GM18526 (cell line): ENCODE results near the gene PERP.

Experiments
- POLR2A ChIP-seq: IDR thresholded peaks from 3 replicates; pipeline ENCODE4 v1.6.1; 2011; ENCODE audit not compliant: insufficient read length; ENCODE audit errors: extremely low read depth

PERP gene

DNA sequence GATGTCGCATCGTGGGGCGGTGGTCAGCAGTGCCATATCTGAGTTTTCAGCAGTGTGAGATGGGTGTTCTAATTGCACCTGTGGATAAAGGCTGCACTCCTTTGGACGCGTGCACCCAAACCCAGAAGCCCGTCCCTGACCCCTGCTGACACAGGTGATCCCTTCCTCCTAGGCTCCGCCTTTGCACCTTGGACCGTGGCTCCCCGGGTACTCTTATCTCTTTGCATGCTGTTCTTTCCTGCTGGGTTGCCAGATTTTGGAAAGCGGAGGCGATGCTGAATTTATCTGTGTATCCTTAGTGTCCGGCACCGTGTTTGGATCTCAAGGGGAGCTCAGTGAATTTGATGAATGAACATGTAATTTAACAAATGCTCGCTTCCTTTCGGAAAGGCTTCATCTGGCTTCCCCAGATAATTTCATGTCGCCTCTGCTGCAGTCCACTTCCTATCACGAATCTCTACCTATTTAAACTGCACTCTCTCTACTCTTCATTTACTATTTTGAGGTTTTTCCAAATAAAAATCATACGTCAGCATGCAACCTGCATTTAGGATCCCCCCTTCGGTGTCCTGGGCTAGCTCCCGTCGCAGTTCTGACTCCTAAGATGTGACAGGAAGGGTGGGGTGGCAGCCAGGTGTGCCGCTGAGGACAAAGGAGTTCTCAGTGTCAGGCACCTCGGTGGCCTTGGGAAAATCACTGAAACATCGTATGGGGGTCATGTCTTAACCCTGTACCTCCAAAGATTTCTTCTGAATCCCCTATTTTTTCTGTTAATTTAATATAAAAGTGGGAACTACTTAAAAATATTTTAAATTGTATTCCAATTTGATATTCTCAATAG lies 753 bp upstream of the PERP start:
- no peak for TF ChIP-seq POLR2A

- TF ChIP-seq POLR2A: no peak
Measured at GRCh38 chr6:138106665-138107077, 548 bp downstream of the PERP start.

- TF ChIP-seq POLR2A: no peak
Measured at GRCh38 chr6:138105880-138106664, 1.1 kb downstream of the PERP start.

DNA sequence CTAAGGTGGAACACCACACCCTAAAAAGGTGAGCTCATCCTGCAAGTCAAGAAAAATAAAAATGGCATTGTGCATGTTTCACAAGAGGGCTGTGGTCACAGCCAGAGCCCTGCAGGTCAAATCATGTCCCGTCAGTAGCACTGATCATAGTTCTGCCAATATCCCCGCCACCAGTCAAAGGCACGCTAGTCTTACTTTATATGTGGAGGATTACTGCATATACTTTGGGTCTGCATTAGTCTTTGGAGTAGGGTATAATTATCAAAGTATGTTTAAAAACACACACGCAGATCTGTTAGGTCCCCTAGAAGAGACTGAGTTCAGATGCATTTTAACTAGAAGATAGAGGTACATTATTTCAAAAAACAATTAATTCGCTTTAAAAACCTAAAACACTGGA lies 1.8 kb downstream of the PERP start:
- TF ChIP-seq POLR2A: no peak

DNA sequence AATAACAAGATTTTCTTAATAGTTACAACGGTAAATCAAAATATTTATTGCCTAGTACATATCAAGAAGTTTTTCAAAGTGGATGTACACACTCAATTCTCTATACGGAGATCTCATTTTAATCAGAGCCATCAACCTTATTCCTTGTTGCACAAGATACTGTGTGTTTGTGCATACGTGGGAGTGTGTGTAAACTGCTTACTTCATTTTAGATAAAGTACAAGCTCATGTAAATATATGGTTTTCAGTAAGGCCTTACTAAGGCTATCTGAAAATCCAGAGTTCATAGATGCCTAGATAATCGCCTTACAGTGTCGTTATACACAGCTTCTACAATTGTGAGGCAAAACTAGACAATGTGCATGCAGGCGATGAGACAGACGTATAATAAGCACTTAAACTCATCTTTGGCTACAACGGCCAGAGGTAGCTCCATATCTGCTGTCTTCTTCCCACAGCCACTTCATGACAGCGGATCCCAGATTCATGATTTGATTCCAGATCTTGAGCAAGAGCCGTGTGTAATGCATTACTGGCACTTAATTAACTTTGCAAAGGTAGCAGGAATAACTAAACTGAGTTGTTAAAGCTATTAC lies 2.5 kb downstream of the PERP start:
- TF ChIP-seq POLR2A: no peak

DNA sequence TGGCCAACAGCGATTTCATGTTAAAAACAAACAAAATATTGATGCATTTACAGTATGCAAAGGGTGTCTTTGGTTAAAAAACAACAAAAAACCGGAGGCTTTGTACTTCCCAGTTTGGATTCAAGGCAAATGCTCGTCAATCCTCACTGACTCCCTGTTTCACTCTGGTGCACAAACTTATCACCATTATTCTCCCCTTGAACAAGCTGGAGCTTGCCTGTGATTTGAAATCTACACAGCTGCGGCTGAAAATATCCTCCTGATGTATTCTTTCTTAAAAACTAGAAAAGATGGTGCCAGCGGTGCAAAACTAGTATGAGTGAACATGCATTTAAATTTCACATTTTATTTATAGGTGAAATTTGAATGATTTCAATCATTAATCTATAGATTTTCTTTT lies 3.3 kb downstream of the PERP start:
- no peak for TF ChIP-seq POLR2A

DNA sequence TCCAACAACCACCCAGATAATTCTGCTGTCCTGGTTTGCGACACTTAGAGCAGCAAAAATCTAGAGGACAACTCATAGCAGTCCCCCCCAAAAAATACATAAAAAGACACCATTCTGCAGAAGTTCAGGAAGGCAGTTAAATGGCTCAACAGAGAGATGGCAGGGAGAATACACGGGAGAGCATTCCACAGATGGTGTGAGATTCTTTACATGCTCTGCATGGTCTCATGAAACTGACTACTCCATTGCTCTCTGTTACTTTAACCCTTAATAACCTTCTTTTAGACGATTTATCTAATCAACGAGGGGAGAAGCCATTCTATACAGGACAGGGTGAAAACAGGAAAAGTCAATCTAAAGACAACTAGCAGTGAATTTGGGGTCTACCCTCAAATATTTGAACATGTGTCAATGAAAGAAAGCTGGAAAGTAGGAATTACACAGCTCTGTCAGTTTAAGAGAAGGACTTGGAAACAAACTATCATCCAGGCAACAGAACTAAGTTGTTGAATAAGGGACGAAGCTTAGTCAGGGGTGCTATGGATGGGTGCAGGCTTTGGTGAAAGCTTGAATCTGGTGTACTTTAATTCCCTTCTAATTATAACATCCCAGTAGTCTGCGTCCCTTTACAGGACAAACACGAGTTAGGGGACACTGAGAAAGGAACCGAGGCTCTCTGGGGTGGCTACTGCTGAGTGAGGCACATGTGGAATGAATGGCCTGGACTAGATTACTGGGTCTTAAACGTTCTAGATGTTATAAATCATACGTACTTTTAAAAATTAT lies 5.1 kb downstream of the PERP start:
- no peak for TF ChIP-seq POLR2A

GRCh38 chr6:138099832-138100231 lies 7.4 kb downstream of the PERP start:
- no peak for TF ChIP-seq POLR2A

- no peak for TF ChIP-seq POLR2A
Measured at GRCh38 chr6:138098306-138098705, 8.9 kb downstream of the PERP start.

- TF ChIP-seq POLR2A: no peak
Measured at GRCh38 chr6:138094260-138094659, 13.0 kb downstream of the PERP start.

DNA sequence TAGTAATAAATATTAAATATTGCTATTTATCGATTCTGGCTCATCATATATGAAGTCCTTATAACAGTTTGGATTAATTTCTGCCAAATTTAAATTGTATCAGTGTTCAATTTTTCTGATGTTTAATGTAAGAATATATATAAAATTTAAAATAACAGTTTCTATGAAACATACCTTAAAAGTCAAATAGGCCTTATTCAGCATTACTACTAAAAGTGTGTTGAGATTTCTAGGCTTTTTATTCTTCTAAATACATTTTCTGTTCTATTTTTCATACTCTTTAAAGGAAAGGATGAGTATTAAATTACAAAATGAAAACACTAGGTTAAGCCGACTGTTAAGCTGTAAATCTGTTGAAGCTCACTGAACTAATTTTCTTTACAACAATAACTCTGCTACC lies 13.6 kb downstream of the PERP start:
- no peak for TF ChIP-seq POLR2A

DNA sequence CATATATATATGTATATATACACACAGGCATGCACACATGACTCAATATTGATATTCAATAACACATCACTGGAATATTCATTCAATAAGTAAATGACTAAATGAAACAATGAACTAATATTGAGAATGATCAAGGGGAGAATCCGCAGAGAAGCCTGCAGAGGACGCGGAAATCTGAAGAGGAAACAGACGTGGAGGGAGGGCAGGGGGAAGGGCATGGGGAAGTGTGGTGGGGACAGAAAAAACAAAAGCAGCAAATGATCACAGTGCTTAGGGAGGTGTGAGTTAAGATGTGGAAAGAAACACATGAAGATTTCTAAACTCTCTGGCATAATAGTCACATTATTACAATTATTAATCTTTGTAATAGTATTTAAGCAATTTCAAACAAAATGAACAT lies 14.5 kb downstream of the PERP start:
- no peak for TF ChIP-seq POLR2A

DNA sequence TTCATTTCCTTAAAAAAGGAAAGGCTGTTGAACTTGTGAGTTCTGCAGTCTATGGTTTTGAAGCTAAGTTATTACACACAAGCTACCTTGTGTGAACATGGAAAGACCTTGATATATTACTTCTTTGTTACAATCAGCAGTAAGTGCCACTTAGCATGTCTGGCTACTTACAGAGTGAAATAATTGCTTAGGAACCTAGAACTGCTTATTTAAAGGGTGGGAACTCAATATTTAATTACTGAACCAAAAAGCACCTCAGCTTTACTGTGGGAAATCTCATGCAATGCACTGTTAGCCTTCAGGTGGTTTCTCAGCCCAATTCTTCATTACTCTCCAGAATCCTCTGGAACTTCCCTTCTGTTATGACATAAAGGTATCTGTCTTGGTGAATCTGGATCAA lies 17.9 kb downstream of the PERP start:
- no peak for TF ChIP-seq POLR2A

DNA sequence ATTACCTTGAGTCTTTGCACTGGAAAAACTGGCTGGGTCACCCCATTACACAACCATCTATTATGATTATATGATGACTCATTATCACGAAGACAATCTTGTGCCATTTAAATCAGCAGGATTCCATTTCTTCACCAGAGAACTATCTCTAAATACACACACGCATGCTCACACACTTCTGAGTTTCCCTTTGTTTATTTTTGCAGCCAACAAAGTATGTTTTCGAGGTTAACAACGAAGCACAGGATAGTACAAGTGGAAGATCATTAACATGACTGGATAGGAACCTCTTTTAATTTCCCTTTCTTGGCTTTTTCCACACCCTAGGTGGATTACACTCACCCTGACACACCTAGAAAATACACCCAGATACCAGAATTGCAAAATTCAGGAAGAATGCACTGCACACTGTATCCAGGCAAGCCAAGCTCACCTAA lies 18.9 kb downstream of the PERP start:
- TF ChIP-seq POLR2A: no peak
